Uterus (tissue), 2 donors: ENCODE measurements around the gene TYRP1.

ENCODE experiments used
- POLR2A ChIP-seq, 2 donors: fragments of 450-650 bp; IDR thresholded peaks; one replicate each; pipeline ENCODE4 v1.6.1; 2016; ENCODE audit warnings: antibody characterized with exemption in 2 of 2, mild to moderate bottlenecking in 1 of 2, moderate library complexity in 1 of 2
- TF ChIP-seq, protein P1 (sequence below), 4 experiments: fragments of 200-600 bp in 2 of 4; fragments of 450-650 bp in 2 of 4; sonication (generic) in 2 of 4; IDR thresholded peaks; one replicate each; pipeline ENCODE4 v1.5.1; 2016 to 2019; ENCODE audit warnings: antibody characterized with exemption in 4 of 4, mild to moderate bottlenecking in 2 of 4, moderate library complexity in 1 of 4

GRCh38 chr9:12708562-12709298 lies 15.5 kb downstream of the TYRP1 start:
- TF ChIP-seq, protein P1, sequence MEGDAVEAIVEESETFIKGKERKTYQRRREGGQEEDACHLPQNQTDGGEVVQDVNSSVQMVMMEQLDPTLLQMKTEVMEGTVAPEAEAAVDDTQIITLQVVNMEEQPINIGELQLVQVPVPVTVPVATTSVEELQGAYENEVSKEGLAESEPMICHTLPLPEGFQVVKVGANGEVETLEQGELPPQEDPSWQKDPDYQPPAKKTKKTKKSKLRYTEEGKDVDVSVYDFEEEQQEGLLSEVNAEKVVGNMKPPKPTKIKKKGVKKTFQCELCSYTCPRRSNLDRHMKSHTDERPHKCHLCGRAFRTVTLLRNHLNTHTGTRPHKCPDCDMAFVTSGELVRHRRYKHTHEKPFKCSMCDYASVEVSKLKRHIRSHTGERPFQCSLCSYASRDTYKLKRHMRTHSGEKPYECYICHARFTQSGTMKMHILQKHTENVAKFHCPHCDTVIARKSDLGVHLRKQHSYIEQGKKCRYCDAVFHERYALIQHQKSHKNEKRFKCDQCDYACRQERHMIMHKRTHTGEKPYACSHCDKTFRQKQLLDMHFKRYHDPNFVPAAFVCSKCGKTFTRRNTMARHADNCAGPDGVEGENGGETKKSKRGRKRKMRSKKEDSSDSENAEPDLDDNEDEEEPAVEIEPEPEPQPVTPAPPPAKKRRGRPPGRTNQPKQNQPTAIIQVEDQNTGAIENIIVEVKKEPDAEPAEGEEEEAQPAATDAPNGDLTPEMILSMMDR (IDR thresholded peaks at IDR 0.05) = no peak
- TF ChIP-seq POLR2A (IDR thresholded peaks at IDR 0.05) = no peak
